Measurements from ENCODE around the gene PARP11. TPM values are rescaled to one million over a fixed set of nuclear protein-coding genes. Genes with fewer than 3 reads are reported as not detected.

PARP11 gene
- total RNA-seq: 10 to 100 TPM; 26.8 to 28.6 TPM

- CTCF ChIA-PET: interaction anchor here (0.9 to 1.6 kb wide), 5 partner anchors 11 to 404 kb away, joined by 3 to 16 read pairs (median 5); no protein-coding TSS in a partner anchor
- peaks cover 27% of the 10 kb centered on the region for H3K36me3 Mint-ChIP-seq (ENCODE audit: low read depth)
- peak; percentile 97 for DNase-seq
- peaks cover 4% of the 10 kb centered on the region for H3K27me3 Mint-ChIP-seq
- H3K9me3 Mint-ChIP-seq: peaks cover 4% of the 10 kb centered on the region
- peak within 1 kb of the TSS; percentile 90 for H3K4me3 Mint-ChIP-seq
- peaks cover 44% of the 10 kb centered on the region for H3K4me1 Mint-ChIP-seq
- POLR2A ChIA-PET: interaction anchor here (1.0 to 2.4 kb wide), 9 partner anchors 11 to 776 kb away, joined by 3 to 9 read pairs (median 4); partner anchors contain the start of genes AKAP3, CCND2, CRACR2A and NDUFA9
- peak within 1 kb of the TSS; percentile 94 for H3K27ac Mint-ChIP-seq
Observed at GRCh38 chr12:3872800-3873636, at the start of gene PARP11. Gene PARP11, minus strand, starts transcription at chr12:3873399. Its CDS starts 170 bp downstream, at chr12:3873229.

- Mint-ChIP-seq H3K9me3 (no peaks in the 10 kb centered on the region), H3K27me3 (peaks cover 20% of the 10 kb centered on the region), H3K4me1 (peaks cover 4% of the 10 kb centered on the region), H3K4me3 (no peak overlapping the region), H3K27ac (no peak overlapping the region), H3K36me3 (ENCODE audit: low read depth) (no peaks in the 10 kb centered on the region)
- CTCF ChIA-PET: no interaction called here
- POLR2A ChIA-PET: no interaction called here
- no peak for DNase-seq
Observed at GRCh38 chr12:3922033-3922432, 48.8 kb upstream of the PARP11 start.

GRCh38 chr12:3921526-3921925 is 48.3 kb upstream of the PARP11 start:
- POLR2A ChIA-PET: no interaction called here
- DNase-seq: no peak
- H3K4me3 Mint-ChIP-seq: no peak overlapping the region

GRCh38 chr12:3921151-3921471 is 47.9 kb upstream of the PARP11 start:
- H3K27me3 Mint-ChIP-seq: peaks cover 18% of the 10 kb centered on the region
- no peak overlapping the region for H3K27ac Mint-ChIP-seq
- CTCF ChIA-PET: no interaction called here
- POLR2A ChIA-PET: no interaction called here
- H3K4me3 Mint-ChIP-seq: no peak overlapping the region
- DNase-seq: no peak
- no peaks in the 10 kb centered on the region for H3K9me3 Mint-ChIP-seq
- no peaks in the 10 kb centered on the region for H3K36me3 Mint-ChIP-seq (ENCODE audit: low read depth)
- peaks cover 4% of the 10 kb centered on the region for H3K4me1 Mint-ChIP-seq

More at GRCh38 chr12:3921526-3921925, 48.3 kb upstream of the PARP11 start:
- H3K27ac Mint-ChIP-seq: no peak overlapping the region
- CTCF ChIA-PET: no interaction called here
- H3K4me1 Mint-ChIP-seq: peaks cover 4% of the 10 kb centered on the region
- H3K9me3 Mint-ChIP-seq: no peaks in the 10 kb centered on the region
- H3K27me3 Mint-ChIP-seq: peaks cover 20% of the 10 kb centered on the region
- no peaks in the 10 kb centered on the region for H3K36me3 Mint-ChIP-seq (ENCODE audit: low read depth)

- no peaks in the 10 kb centered on the region for H3K9me3 Mint-ChIP-seq
- CTCF ChIA-PET: interaction anchor here (1.0 kb wide), 1 partner anchor 34 kb away, joined by 3 read pairs; no protein-coding TSS in a partner anchor
Observed at GRCh38 chr12:3920351-3921150, 47.4 kb upstream of the PARP11 start.

GRCh38 chr12:3913278-3913677 is 40.1 kb upstream of the PARP11 start:
- no peak for DNase-seq
- CTCF ChIA-PET: no interaction called here
- H3K27me3 Mint-ChIP-seq: no peaks in the 10 kb centered on the region
- H3K27ac Mint-ChIP-seq: no peak overlapping the region
- POLR2A ChIA-PET: no interaction called here
- H3K36me3 Mint-ChIP-seq (ENCODE audit: low read depth): peaks cover 3% of the 10 kb centered on the region
- peaks cover 3% of the 10 kb centered on the region for H3K4me1 Mint-ChIP-seq
- H3K9me3 Mint-ChIP-seq: peaks cover 2% of the 10 kb centered on the region
- H3K4me3 Mint-ChIP-seq: no peak overlapping the region

More at GRCh38 chr12:3920351-3921150, 47.4 kb upstream of the PARP11 start:
- POLR2A ChIA-PET: no interaction called here
- Mint-ChIP-seq H3K27ac (no peak overlapping the region), H3K36me3 (ENCODE audit: low read depth) (no peaks in the 10 kb centered on the region), H3K4me1 (peaks cover 4% of the 10 kb centered on the region), H3K4me3 (no peak overlapping the region), H3K27me3 (peaks cover 18% of the 10 kb centered on the region)
- DNase-seq: no peak

GRCh38 chr12:3912863-3913262 is 39.7 kb upstream of the PARP11 start:
- no peak for DNase-seq
- H3K4me3 Mint-ChIP-seq: no peak overlapping the region
- H3K4me1 Mint-ChIP-seq: peaks cover 7% of the 10 kb centered on the region
- no peak overlapping the region for H3K27ac Mint-ChIP-seq
- no peaks in the 10 kb centered on the region for H3K27me3 Mint-ChIP-seq
- ChIA-PET POLR2A (no interaction called here), CTCF (interaction anchor here (1.1 kb wide), 1 partner anchor 30 kb away, joined by 3 read pairs; no protein-coding TSS in a partner anchor)
- H3K9me3 Mint-ChIP-seq: peaks cover 2% of the 10 kb centered on the region
- peaks cover 3% of the 10 kb centered on the region for H3K36me3 Mint-ChIP-seq (ENCODE audit: low read depth)

- H3K4me1 Mint-ChIP-seq: peaks cover 15% of the 10 kb centered on the region
- H3K27ac Mint-ChIP-seq: no peak overlapping the region
- no peaks in the 10 kb centered on the region for H3K27me3 Mint-ChIP-seq
- peaks cover 3% of the 10 kb centered on the region for H3K36me3 Mint-ChIP-seq (ENCODE audit: low read depth)
- ChIA-PET CTCF (interaction anchor here (1.1 kb wide), 1 partner anchor 28 kb away, joined by 3 read pairs; no protein-coding TSS in a partner anchor), POLR2A (no interaction called here)
- peaks cover 2% of the 10 kb centered on the region for H3K9me3 Mint-ChIP-seq
- H3K4me3 Mint-ChIP-seq: no peak overlapping the region
- DNase-seq: no peak
Observed at GRCh38 chr12:3911409-3911808, 38.2 kb upstream of the PARP11 start.

GRCh38 chr12:3905664-3906063 is 32.5 kb upstream of the PARP11 start:
- peaks cover 20% of the 10 kb centered on the region for H3K4me1 Mint-ChIP-seq
- H3K27me3 Mint-ChIP-seq: no peaks in the 10 kb centered on the region
- H3K4me3 Mint-ChIP-seq: peak overlapping the region; percentile 55
- POLR2A ChIA-PET: interaction anchor here (0.7 to 1.4 kb wide), 2 partner anchors 9 to 13 kb away, joined by 3 to 4 read pairs; no protein-coding TSS in a partner anchor
- no peaks in the 10 kb centered on the region for H3K9me3 Mint-ChIP-seq
- CTCF ChIA-PET: interaction anchor here (1.3 to 2.2 kb wide), 4 partner anchors 20 to 371 kb away, joined by 3 to 6 read pairs (median 4); no protein-coding TSS in a partner anchor
- H3K27ac Mint-ChIP-seq: no peak overlapping the region
- no peak for DNase-seq
- peaks cover 3% of the 10 kb centered on the region for H3K36me3 Mint-ChIP-seq (ENCODE audit: low read depth)

- no peaks in the 10 kb centered on the region for H3K27me3 Mint-ChIP-seq
- peaks cover 20% of the 10 kb centered on the region for H3K4me1 Mint-ChIP-seq
- H3K36me3 Mint-ChIP-seq (ENCODE audit: low read depth): no peaks in the 10 kb centered on the region
- H3K9me3 Mint-ChIP-seq: no peaks in the 10 kb centered on the region
- CTCF ChIA-PET: interaction anchor here (1.4 to 2.2 kb wide), 3 partner anchors 19 to 372 kb away, joined by 3 to 6 read pairs (median 4); no protein-coding TSS in a partner anchor
- POLR2A ChIA-PET: interaction anchor here (1.4 kb wide), 1 partner anchor 13 kb away, joined by 3 read pairs; no protein-coding TSS in a partner anchor
- DNase-seq: no peak
- H3K27ac Mint-ChIP-seq: peak overlapping the region; percentile 9
- peak overlapping the region; percentile 55 for H3K4me3 Mint-ChIP-seq
Observed at GRCh38 chr12:3904999-3905398, 31.8 kb upstream of the PARP11 start.

GRCh38 chr12:3902921-3903320 is 29.7 kb upstream of the PARP11 start:
- H3K4me1 Mint-ChIP-seq: peaks cover 33% of the 10 kb centered on the region
- no peak overlapping the region for H3K27ac Mint-ChIP-seq
- POLR2A ChIA-PET: no interaction called here
- no peaks in the 10 kb centered on the region for H3K9me3 Mint-ChIP-seq
- CTCF ChIA-PET: no interaction called here
- H3K27me3 Mint-ChIP-seq: no peaks in the 10 kb centered on the region
- no peak overlapping the region for H3K4me3 Mint-ChIP-seq
- DNase-seq: no peak
- no peaks in the 10 kb centered on the region for H3K36me3 Mint-ChIP-seq (ENCODE audit: low read depth)

- H3K36me3 Mint-ChIP-seq (ENCODE audit: low read depth): no peaks in the 10 kb centered on the region
- POLR2A ChIA-PET: no interaction called here
- H3K4me1 Mint-ChIP-seq: peaks cover 42% of the 10 kb centered on the region
- H3K9me3 Mint-ChIP-seq: no peaks in the 10 kb centered on the region
- DNase-seq: no peak
- CTCF ChIA-PET: interaction anchor here (1.0 kb wide), 1 partner anchor 16 kb away, joined by 4 read pairs; no protein-coding TSS in a partner anchor
- H3K27me3 Mint-ChIP-seq: no peaks in the 10 kb centered on the region
- H3K27ac Mint-ChIP-seq: no peak overlapping the region
- H3K4me3 Mint-ChIP-seq: no peak overlapping the region
Observed at GRCh38 chr12:3901116-3901515, 27.9 kb upstream of the PARP11 start.

- Mint-ChIP-seq H3K27ac (peak overlapping the region; percentile 59), H3K4me3 (no peak overlapping the region), H3K4me1 (peaks cover 37% of the 10 kb centered on the region), H3K27me3 (no peaks in the 10 kb centered on the region), H3K36me3 (ENCODE audit: low read depth) (no peaks in the 10 kb centered on the region), H3K9me3 (no peaks in the 10 kb centered on the region)
- DNase-seq: no peak
- POLR2A ChIA-PET: interaction anchor here (1.1 kb wide), 1 partner anchor 10 kb away, joined by 3 read pairs; no protein-coding TSS in a partner anchor
- CTCF ChIA-PET: interaction anchor here (5.1 kb wide), 1 partner anchor 14 kb away, joined by 52 read pairs; no protein-coding TSS in a partner anchor
Observed at GRCh38 chr12:3898756-3899155, 25.6 kb upstream of the PARP11 start.
